WTC11 (cell line): Measurements from ENCODE around the gene GNGT2. TPM values are rescaled to one million over a fixed set of nuclear protein-coding genes. Genes with fewer than 3 reads are reported as not detected.

ENCODE experiments used
- ATAC-seq: fragments of 200-7000 bp; cut with Tn5 transposase; 2 replicates; pipeline ENCODE4 v1.10.0; 2021; ENCODE audit warnings: mild to moderate bottlenecking, moderate library complexity
- CTCF ChIA-PET: fragments of 300-600 bp; sonication (Branson Sonifier 250); formaldehyde crosslinking; loops from one replicate; lab custom pipeline; 2021; ENCODE audit warnings: antibody characterized with exemption; lab: Charles Lee
- POLR2A ChIA-PET: fragments of 350-600 bp; sonication (Branson Sonifier 250); formaldehyde crosslinking; loops from one replicate; lab custom pipeline; 2021; ENCODE audit warnings: antibody characterized with exemption; lab: Charles Lee
- DNase-seq: peaks from one replicate; pipeline ENCODE4 v3.0.0; 2021; ENCODE audit warnings: low spot score
- H3K27ac Mint-ChIP-seq: 2 replicates; pipeline ENCODE4 v1.8.0; 2021; ENCODE audit warnings: mixed read lengths
- H3K27me3 Mint-ChIP-seq: 2 replicates; pipeline ENCODE4 v1.8.0; 2021; ENCODE audit warnings: low read depth, mild to moderate bottlenecking, moderate library complexity, mixed read lengths
- H3K36me3 Mint-ChIP-seq: 2 replicates; pipeline ENCODE4 v1.8.0; 2021; ENCODE audit warnings: mixed read lengths
- H3K4me1 Mint-ChIP-seq: 2 replicates; pipeline ENCODE4 v1.8.0; 2022; ENCODE audit warnings: mixed read lengths
- H3K4me3 Mint-ChIP-seq: 2 replicates; pipeline ENCODE4 v1.8.0; 2021; ENCODE audit warnings: mild to moderate bottlenecking, moderate library complexity, mixed read lengths
- H3K9me3 Mint-ChIP-seq: 2 replicates; pipeline ENCODE4 v1.8.0; 2021; ENCODE audit warnings: mixed read lengths
- CBFB ChIP-seq: sonication (generic); formaldehyde crosslinking; IDR thresholded peaks from 2 replicates; pipeline ENCODE4 v1.8.1; 2022; ENCODE audit warnings: mild to moderate bottlenecking, low read depth, missing genetic modification reagents
- FOXJ3 ChIP-seq: sonication (generic); formaldehyde crosslinking; IDR thresholded peaks from 2 replicates; pipeline ENCODE4 v1.9.0; 2021; ENCODE audit warnings: missing genetic modification reagents, mild to moderate bottlenecking, borderline replicate concordance
- GABPB1 ChIP-seq: sonication (generic); formaldehyde crosslinking; IDR thresholded peaks from 2 replicates; pipeline ENCODE4 v1.8.1; 2023; ENCODE audit warnings: mild to moderate bottlenecking, missing genetic modification reagents
- HMGA2 ChIP-seq: fragments of 250-450 bp; sonication (Bioruptor Pico); IDR thresholded peaks from 2 replicates; pipeline ENCODE4 v1.4.0; 2021; ENCODE audit warnings: mild to moderate bottlenecking, moderate library complexity
- NFE2L1 ChIP-seq: sonication (generic); formaldehyde crosslinking; IDR thresholded peaks from 2 replicates; pipeline ENCODE4 v1.8.1; 2023; ENCODE audit warnings: missing genetic modification reagents
- PRRX2 ChIP-seq: fragments of 250-450 bp; sonication (Bioruptor Pico); IDR thresholded peaks from 2 replicates; pipeline ENCODE4 v1.8.0; 2021; ENCODE audit warnings: mild to moderate bottlenecking
- ZNF512 ChIP-seq: sonication (generic); formaldehyde crosslinking; IDR thresholded peaks from 2 replicates; pipeline ENCODE4 v1.8.1; 2022; ENCODE audit warnings: missing genetic modification reagents, borderline replicate concordance
- total RNA-seq: library from RNA; stranded (reverse); gene quantifications from 3 replicates; pipeline ENCODE4 v1.2.3, GENCODE V29; 2021
- TF ChIP-seq, protein P1 (sequence below): sonication (generic); formaldehyde crosslinking; IDR thresholded peaks from 2 replicates; pipeline ENCODE4 v1.8.1; 2023; ENCODE audit warnings: mild to moderate bottlenecking, moderate library complexity, missing genetic modification reagents
- TF ChIP-seq, protein P2 (sequence below): fragments of 250-450 bp; sonication (Bioruptor Pico); IDR thresholded peaks from 2 replicates; pipeline ENCODE4 v1.8.0; 2021; ENCODE audit warnings: mild to moderate bottlenecking
- TF ChIP-seq, protein P3 (sequence below): sonication (generic); formaldehyde crosslinking; IDR thresholded peaks from 2 replicates; pipeline ENCODE4 v1.8.1; 2023; ENCODE audit warnings: mild to moderate bottlenecking, missing genetic modification reagents, moderate library complexity
- TF ChIP-seq, protein P4 (sequence below): fragments of 250-450 bp; sonication (Bioruptor Pico); conservative IDR thresholded peaks from 2 replicates; pipeline ENCODE4 v1.9.0; 2021; ENCODE audit warnings: mild to moderate bottlenecking

GNGT2 gene
- total RNA-seq, 1 experiment from 2014 or later: 0.70 TPM

GRCh38 chr17:49191917-49192741 is 18.2 kb downstream of the GNGT2 start (continued):
- peak; percentile 14; the same call in 1 of the 2 replicates for TF ChIP-seq PRRX2 (CRISPR knock-in tag)
- TF ChIP-seq, protein P1, sequence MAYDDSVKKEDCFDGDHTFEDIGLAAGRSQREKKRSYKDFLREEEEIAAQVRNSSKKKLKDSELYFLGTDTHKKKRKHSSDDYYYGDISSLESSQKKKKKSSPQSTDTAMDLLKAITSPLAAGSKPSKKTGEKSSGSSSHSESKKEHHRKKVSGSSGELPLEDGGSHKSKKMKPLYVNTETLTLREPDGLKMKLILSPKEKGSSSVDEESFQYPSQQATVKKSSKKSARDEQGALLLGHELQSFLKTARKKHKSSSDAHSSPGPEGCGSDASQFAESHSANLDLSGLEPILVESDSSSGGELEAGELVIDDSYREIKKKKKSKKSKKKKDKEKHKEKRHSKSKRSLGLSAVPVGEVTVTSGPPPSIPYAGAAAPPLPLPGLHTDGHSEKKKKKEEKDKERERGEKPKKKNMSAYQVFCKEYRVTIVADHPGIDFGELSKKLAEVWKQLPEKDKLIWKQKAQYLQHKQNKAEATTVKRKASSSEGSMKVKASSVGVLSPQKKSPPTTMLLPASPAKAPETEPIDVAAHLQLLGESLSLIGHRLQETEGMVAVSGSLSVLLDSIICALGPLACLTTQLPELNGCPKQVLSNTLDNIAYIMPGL (CRISPR knock-in tag): peak; percentile 98
- TF ChIP-seq, protein P2, sequence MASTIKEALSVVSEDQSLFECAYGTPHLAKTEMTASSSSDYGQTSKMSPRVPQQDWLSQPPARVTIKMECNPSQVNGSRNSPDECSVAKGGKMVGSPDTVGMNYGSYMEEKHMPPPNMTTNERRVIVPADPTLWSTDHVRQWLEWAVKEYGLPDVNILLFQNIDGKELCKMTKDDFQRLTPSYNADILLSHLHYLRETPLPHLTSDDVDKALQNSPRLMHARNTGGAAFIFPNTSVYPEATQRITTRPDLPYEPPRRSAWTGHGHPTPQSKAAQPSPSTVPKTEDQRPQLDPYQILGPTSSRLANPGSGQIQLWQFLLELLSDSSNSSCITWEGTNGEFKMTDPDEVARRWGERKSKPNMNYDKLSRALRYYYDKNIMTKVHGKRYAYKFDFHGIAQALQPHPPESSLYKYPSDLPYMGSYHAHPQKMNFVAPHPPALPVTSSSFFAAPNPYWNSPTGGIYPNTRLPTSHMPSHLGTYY (CRISPR knock-in tag): 0 out of 2 replicates have a peak, but pooled peaks have one; percentile 61
- no peak for TF ChIP-seq FOXJ3

- CTCF ChIA-PET: interaction anchor here (0.7 to 4.1 kb wide), 8 partner anchors 9 to 299 kb away, joined by 3 to 26 read pairs (median 4); partner anchors contain the start of genes ATP5MC1 and PHOSPHO1
- H3K4me3 Mint-ChIP-seq: peak overlapping the region; percentile 96
- POLR2A ChIA-PET: interaction anchor here (0.8 kb wide), 1 partner anchor 11 kb away, joined by 3 read pairs; no protein-coding TSS in a partner anchor
- DNase-seq (no peak), ATAC-seq (no peak)
- no peaks in the 10 kb centered on the region for H3K9me3 Mint-ChIP-seq
- H3K4me1 Mint-ChIP-seq: peaks cover 10% of the 10 kb centered on the region
- no peaks in the 10 kb centered on the region for H3K36me3 Mint-ChIP-seq
- TF ChIP-seq, protein P3, sequence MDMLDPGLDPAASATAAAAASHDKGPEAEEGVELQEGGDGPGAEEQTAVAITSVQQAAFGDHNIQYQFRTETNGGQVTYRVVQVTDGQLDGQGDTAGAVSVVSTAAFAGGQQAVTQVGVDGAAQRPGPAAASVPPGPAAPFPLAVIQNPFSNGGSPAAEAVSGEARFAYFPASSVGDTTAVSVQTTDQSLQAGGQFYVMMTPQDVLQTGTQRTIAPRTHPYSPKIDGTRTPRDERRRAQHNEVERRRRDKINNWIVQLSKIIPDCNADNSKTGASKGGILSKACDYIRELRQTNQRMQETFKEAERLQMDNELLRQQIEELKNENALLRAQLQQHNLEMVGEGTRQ (CRISPR knock-in tag): no peak
- TF ChIP-seq, protein P4, sequence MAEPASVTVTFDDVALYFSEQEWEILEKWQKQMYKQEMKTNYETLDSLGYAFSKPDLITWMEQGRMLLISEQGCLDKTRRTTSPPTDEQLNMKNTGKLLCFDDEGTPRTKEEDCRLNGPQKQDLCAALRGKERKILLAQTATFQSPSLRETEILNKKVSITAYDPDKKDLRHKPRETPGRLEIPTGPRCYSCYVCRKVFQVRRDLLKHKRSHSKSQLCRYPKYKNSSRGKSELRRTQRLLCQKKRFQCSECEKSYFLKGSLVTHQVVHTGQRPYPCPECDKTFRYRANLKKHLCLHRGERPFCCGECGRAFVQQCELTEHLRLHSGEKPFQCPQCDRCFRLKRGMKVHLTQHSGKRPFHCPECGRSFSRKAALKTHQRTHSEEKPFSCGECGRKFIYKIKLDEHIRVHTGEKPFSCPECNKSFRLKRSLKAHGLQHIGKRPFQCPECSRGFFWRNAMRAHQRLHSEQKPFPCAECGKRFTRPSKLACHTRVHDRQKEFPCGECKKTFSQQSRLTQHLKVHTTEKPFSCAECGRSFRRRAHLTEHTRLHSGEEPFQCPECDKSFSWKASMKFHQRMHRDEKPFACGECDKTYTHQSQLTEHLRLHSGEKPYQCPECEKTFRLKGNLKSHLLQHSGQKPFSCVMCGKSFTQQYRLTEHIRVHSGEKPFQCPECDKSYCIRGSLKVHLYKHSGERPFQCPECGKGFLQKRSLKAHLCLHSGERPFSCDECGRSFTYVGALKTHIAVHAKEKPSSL: no peak
- TF ChIP-seq CBFB (CRISPR knock-in tag) (no peak), NFE2L1 (no peak), GABPB1 (CRISPR knock-in tag) (no peak)
- no peaks in the 10 kb centered on the region; the same call in 1 of the 2 replicates for H3K27me3 Mint-ChIP-seq
- peak overlapping the region; percentile 93 for H3K27ac Mint-ChIP-seq
Measured at GRCh38 chr17:49191409-49191916, 18.9 kb downstream of the GNGT2 start.

GRCh38 chr17:49190932-49191331 is 19.4 kb downstream of the GNGT2 start:
- Mint-ChIP-seq H3K4me1 (peaks cover 10% of the 10 kb centered on the region), H3K4me3 (peak overlapping the region; percentile 61), H3K9me3 (peaks cover 5% of the 10 kb centered on the region), H3K36me3 (peaks cover 4% of the 10 kb centered on the region), H3K27me3 (no peaks in the 10 kb centered on the region; the same call in 1 of the 2 replicates), H3K27ac (no peak overlapping the region)
- ChIA-PET POLR2A (no interaction called here), CTCF (interaction anchor here (1.2 to 4.1 kb wide), 3 partner anchors 11 to 137 kb away, joined by 4 to 20 read pairs (median 4); partner anchors contain the start of gene PHOSPHO1)
- TF ChIP-seq ZNF512 (CRISPR knock-in tag) (no peak), HMGA2 (CRISPR knock-in tag) (0 out of 2 replicates have a peak, but pooled peaks have one; percentile 36)
- ATAC-seq (no peak), DNase-seq (no peak)
